Amniotic epithelial cell (primary cell): Measurements from ENCODE around the gene DDX3X.
"Not testable (repeated sequence)": the region's sequence is repeated elsewhere in the genome, so short reads cannot be mapped to it uniquely, and the experiment has no call there.

Source experiments
- DNase-seq: peaks from one replicate; pipeline ENCODE4 v3.0.0-alpha.2; 2010; ENCODE audit warnings: low read depth

Gene DDX3X

DNA sequence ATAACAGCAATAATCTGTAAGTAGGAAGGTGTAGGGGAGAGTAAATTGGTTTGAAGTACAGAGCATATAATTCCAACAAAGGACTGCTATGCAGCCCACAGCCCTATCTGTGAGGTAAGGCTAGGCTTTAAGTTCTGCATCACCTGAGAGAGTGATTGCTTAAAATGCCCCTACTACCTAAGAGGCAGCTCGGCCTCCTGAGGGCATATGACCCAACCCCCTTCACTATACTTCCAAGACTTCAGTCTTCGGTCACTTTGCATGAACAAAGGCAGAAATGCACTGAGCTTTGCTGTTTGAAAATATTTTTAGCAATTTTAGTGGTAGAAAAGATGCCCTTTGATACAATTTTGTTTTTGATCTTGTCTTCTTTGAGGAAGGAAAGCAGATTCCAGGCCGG is 4.9 kb upstream of the DDX3X start:
- no peak for DNase-seq

DNA sequence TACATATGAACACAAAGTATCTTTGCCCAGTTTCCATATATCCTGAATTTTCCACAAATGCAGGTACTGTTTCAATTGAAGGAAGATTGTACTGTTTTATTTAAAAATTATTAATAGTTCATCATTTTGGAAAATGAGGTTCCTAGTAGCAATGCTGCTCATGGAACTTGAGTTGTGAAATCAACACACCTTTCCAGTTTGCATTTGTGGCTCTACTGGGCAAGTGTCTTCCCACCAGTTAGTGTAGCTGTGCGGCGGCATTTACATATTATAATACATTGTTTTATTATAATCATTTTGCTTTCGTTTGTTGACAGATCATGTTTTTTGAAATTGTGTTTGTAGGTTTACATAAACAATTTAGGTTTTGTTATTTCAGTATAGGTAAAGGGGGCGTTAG is 2.0 kb upstream of the DDX3X start:
- DNase-seq, result no peak

DNA sequence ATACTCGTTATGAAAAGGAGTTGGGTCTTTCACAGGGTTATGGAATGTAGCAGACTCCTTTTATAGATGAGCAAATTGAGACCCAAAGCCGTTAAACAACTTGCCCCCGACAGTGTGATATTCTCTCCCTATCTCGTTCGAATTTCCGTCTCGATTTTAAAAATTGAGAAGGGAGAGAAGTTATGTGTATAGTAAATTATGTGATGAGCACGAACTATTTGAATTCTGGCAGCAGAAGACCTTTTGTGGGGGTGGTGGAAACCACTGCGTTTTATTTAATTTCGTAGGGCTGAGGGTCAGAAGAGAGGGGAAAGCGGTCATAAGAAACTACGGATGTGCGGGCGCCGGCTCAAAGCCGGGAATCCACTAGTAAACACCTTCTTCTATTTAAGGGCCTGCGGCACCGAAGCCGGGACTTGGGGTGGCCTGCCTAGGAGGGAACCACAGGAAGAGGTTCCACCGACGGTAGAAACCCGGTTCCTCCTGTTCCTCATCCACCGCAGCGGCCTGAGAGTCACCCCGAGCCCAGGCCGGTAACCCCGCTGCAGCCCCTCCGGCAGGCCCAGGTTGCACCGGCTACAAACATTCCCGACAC is 1.5 kb upstream of the DDX3X start:
- DNase-seq, result no peak

DNA sequence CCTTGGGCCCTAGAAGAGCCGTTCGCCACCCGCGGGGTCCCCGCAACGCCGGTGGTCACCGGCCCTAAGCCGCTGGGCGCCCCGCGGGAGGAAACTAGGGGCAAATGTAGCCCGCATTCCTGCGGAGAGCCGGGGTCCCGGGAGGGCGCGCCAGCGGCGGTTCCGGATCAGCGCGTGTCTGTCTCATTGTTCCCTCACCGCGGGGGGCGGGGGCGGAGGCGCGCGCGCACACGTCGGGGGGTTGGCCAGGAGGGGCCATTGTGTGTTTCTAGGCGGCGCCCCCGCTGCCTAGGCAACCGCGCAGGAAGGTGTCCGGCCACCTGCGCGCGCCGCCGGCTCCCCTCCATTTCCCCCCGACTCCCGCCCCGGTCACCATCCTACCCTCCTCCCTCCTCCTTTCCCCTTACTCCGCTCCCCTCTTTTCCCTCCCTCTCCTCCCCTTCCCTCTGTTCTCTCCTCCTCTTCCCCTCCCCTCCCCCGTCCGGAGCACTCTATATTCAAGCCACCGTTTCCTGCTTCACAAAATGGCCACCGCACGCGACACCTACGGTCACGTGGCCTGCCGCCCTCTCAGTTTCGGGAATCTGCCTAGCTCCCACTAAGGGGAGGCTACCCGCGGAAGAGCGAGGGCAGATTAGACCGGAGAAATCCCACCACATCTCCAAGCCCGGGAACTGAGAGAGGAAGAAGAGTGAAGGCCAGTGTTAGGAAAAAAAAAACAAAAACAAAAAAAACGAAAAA is 789 bp upstream of the DDX3X start:
- peak; percentile 74 for DNase-seq

DNA sequence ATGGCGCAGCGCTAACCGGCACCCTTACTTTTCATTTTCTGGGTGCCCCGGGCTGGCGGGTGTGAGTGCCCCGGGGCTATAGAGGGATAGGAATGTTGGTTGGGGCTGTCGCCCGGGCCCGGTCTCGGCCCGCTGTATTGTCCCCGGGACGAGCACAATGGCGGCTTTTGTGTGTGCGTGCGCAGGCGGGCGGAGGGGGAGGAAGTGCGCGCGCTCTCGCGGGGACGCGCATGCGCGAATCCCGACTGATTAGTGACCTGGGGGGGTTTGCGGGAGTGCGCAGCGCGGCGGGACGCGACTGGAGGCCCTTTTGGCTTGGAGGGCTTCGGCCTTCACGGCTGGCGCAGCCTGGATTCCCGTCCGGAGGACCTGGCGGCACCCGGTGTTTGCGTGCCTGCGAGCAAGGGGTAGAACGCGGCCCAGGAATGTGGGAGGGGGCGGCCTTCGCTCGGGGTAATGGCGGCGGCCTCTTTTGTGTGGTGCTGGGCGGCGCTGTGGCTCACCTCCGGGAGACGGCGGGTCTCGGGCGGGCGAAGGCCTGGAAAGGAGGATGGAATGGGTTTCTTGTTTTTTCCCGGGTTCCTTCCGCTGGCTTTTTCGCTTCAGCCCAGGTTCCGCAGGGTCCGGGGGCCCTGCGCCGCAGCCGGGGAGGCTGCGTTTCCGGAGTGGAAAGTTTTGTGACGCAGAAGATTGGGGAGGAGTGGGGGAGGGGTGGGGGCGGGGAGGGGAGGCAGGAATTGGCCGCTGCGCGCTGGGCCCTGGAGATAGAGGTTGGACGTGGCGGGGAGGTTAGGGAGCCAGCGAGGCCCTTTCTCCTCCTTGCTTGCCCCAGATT is 618 bp downstream of the DDX3X start:
- DNase-seq, result peak; percentile 49

DNA sequence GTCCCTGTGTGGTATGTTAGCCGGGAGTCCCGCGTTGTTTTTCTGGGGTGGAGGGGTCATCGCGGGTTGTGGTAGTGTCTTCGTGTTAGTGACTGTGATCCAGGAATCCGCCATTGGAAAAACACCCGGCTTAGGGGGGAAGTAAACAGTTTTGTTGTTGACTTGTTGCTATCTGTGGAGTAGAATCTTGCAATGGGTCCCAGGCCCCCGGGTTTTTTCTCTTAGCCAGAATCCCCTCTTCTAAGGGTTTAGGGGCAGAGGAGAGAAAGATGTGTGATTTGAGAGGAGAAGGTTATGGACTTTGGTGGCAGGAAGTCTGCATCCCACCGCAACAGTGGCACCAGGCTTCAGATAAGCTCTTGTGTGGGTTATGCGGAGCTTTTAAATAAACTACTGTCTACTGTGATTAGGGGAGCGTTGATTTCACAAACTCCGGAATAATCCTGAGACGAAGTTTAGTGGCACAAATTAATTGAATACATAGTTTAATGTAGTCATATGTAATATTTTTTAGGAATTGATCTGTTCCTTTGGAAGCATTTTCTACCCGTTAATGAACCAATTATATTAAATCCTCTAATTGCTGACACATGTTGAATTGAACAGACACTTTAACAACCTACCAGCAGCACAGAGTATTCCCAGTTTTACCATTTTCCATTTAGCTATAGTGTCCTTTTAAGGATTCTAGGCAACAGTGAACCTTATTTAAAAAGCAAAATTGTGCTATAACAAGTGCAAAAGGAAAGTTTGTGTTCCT is 1.4 kb downstream of the DDX3X start:
- DNase-seq, result no peak

DNA sequence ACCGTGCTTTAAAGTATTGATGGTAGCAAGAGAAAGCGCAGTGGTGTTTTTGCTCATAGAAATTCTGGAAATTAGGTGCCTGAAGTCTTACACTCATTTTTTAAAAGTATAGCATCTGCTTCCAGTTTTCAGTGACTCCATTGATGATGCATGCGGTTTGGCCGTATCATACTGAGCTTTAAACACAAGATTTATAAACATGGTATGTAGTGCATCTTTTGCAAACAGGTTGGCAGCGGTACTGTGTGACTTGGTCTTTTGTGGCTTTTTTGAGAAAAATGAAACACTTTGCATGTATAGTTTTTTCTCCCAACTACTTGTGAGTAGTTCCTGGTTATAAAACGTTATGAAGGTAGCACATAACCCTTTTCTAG is 2.0 kb downstream of the DDX3X start:
- DNase-seq, result peak; percentile 45

DNA sequence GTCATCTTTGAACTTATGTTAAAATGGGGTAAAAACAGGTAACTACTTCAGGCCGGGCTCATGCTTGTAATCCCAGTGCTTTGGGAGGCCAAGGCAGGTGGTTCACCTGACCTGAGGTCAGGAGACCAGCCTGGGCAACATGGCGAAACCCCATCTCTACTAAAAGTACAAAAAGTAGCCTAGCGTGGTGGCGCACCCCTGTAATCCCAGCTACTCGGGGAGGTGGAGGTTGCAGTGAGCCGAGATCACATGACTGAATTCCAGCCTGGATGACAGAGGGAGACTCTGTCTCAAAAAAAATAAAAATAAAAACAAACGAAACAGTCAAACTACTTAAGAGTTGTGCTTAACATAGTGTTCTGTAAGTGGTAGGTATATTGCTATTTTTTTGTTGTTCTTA is 2.5 kb downstream of the DDX3X start:
- DNase-seq, result no peak

DNA sequence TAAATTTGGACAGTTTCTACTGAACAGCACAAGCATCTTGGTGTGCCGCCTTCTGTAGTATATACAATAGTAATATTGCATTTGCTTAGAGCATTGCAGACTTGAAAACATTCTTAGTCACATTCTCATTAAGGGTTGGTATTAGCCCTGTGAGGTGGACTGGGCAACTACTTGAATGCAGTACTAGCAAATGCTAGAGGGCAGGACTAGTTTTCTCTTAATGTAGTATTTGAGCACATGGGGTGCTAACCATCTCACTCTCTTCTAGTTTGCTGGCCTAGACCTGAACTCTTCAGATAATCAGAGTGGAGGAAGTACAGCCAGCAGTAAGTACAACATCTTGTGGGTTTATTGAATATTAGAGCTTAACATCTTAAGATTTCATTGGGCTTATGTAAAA is 3.2 kb downstream of the DDX3X start:
- DNase-seq, result no peak

DNA sequence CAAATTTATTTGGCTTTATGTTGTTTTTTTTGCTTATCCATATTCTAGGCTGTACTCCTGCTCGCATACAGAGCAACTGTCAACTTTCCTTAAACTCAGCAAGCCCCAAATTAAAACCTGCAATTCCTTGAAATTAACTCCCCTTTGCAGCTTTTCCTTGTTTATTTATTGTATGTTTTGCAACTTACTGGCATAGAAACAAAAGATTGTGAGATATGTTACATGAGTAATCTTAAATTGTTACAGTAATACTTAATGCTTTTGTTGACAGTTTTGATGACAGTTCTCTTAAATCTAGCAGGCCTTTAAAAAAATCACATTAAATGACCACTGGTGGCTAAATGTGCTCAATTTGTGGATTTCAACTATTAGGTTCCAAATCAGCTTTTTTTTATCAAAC is 4.5 kb downstream of the DDX3X start:
- DNase-seq, result peak; percentile 50

DNA sequence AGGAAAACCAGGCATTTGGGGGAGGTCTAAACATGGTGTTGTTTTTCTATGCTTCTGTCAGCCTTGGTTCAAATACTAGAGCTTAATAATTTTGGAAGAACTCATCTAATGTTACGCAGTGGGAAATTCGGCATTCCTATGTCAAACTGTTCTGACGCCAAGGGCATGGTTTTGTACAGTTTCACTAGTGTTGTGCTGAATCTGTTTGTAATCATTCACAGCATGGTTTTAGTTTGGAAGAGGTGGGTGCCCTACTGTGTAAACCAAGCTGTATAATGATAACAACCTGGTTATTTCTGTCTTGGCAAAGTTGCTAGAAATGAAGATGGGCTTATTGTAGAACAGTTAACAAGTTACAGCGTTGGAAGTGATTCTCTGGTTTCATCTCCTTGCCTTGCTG is 5.2 kb downstream of the DDX3X start:
- DNase-seq, result no peak

DNA sequence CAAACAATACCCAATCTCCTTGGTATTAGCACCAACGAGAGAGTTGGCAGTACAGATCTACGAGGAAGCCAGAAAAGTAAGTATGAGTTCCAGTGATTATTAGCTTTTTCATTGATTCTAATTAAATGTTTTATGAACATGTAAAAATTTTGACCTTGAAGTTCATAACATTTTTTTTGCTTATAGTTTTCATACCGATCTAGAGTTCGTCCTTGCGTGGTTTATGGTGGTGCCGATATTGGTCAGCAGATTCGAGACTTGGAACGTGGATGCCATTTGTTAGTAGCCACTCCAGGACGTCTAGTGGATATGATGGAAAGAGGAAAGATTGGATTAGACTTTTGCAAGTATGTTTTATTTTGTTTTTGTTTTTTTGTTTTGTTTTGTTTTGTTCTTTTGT is 10.1 kb downstream of the DDX3X start:
- no peak for DNase-seq

DNA sequence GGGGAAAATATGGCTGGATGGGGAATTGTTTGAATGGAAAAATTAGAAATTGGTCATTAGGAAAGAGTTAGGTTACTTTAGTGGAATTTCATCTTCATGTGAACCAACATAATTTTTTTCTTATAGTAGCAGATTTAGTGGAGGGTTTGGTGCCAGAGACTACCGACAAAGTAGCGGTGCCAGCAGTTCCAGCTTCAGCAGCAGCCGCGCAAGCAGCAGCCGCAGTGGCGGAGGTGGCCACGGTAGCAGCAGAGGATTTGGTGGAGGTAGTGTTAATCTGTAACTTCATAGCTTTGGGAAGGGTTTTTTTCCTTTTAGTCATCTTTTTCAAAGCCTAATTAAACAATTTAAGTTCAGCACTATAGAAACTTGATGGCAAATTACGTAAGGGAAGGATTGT is 13.2 kb downstream of the DDX3X start:
- DNase-seq, result no peak

DNA sequence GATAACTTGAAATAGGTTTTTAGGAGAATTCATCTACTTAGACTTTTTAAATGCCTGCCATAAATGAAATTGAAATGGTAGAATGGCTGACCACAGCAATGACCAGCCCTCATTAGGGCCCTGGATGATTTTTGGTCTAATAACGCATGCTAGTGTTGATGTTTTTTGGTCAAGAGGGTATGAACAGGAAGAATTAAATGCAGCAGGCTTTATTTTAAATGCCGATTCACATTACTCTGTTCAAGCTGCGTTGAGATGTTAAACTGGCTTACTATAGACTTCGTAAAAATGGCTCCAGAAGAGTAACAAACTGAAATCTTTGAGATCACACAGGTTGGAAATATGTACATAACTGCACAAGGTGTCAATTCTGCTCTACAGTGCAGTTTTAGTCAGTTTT is 14.6 kb downstream of the DDX3X start:
- no peak for DNase-seq

DNA sequence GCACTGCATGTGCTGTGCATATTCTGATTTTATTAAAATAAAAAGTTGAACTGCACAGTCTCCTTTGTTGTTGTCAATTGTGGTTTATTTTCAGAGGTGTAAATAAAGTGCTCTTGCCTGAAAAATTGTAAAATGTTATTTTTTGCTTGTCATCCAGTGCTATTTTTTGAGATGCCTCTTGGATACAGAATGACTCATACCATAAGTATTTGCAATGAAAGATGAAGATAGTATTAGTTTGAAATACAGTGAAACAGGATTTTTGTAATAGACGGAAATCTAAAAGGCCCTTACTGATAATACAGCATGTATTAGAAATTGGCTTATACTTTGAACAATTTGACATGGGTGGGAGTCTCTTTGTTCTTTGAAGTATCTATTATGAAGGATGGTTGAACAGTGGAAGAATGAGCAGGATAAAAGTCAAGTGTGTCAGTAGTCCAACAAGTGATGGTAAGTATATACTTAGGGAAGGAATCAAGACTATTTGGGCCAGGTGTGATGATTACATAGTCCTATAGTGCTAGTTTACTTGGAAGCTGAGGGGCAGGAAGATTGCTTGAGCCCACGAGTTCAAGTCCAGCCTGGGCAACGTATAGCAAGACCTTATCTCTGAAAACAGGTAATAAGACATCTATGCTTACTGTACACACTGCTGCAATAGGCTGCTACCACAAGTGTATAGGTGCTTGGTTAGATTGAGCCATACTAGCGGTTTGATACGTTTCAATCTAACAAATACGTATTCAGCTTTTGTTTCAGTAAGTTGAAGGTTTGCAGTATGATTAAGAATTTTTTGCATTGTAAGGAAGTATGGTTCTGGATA is 16.4 kb downstream of the DDX3X start:
- no peak for DNase-seq

DNA sequence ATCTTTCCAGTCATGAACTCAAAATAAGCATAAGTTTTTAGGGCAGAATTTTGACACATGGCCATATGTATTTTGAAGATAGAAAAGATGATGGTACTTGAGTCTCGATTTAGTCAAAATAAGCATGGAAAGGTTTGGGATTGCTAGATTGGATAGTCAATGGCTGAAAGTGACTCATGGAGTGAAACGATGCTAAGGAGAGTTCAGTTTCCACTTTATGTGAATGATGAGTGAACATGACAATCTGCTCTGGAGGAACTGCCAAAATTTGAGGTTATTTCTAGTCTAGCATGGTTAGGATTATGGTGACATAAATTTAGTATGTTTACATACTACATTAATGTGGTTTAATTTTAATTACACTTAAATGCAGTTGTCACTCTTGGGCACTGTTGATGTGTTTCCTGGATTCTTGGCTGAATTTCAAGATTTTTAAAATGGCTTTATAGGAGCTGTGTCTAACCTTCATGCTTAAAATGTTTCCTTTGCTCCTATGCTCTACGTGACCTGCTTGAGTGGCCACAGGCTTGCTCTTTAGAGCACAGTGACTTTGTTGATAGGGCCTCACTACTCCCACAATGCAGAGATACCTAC is 17.1 kb downstream of the DDX3X start:
- DNase-seq, result no peak

DNA sequence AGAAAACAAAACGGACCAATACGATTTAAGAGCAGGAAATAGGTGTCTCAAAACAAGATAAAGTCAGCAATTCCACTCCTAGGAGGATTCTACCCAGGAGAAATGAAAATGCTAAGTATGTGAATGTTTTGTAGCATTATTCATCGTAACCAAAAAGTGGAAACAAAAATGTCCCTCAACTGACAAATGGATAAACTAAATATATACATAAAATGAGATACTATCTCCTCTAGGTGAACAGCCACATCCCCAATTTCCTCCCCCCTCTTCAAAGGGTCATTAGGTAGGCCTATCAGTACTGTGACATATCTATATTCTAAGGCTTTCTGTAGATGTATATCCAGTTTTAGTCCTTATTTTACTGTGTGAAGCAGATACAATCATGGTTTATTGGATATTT is 18.0 kb downstream of the DDX3X start:
- no peak for DNase-seq

DNA sequence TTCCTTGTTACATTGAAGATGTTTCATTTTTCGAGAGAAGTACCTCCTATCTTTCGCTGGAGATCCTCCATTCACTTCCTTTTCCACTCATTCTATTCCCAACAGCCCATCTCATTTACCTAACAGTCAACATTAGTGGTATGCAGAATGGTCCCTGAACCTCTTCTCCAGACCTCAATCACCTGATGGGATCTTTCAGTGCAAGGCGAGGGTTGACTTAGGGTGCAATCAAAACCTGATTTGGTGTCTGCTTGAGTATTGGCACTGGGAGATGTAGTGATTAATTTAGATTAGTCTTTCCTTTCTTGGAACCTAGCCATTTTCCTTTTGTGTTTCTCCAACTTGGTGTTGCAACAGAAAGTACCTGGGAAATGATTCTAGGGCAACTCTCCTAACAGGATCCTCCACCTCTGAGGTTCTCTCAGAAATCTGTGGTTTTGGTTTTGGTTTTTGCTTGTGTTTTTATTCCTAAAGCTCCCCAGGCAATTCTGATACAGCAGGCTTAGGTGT is 18.4 kb downstream of the DDX3X start:
- DNase-seq, result no peak

DNA sequence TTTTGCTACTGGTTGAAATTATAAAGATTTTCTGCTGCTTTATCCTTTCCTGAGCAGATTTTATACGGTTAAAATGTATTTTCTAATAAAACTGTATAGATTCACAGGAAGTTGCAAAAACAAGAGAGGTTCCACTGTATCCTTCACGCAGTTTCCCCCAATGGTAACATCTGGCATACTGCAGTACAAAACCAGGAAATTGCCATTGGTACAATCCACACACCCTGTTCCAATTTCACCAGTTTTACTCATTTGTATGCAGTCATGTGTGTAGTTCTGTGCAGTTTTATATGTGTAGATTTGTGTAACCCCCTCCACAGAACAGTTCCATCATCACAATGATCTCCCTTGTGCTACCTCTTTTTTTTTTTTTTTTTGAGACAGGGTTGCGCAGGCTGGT is 20.0 kb downstream of the DDX3X start:
- DNase-seq, result no peak

DNA sequence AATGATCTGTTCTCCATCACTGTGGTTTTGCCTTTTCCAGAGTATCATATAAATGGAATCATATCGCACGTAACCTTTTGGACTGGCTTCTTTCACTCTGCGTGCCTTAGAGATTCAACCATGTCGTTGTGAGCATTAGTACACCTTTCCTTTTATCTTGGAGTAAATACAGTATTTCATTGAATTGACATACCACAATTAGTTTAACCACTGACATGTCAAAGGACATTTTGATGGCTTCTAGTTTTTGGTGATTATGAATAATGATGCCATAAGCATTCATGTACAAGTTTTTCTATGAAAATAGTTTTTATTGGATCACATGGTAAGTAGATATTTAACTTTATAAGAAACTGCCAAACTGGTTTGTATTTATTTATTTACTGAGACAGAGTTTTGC is 35.2 kb downstream of the DDX3X start:
- DNase-seq, result no peak

DNA sequence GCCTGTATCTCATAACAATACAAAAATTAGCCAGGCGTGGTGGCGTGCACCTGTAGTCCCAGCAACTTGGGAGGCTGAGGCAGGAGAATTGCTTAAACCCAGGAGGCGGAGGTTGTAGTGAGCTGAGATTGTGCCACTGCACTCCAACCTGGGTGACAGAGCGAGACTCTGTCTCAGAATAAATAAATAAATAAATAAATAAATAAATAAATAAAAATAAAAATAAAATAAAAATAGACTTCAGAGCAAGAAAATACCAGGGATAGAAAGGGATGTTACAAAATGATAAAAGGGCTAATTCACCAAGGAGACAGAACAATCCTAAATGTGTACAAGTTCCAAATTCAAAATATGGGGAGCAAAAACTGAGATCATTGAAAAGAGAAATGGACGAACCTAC is 37.6 kb downstream of the DDX3X start:
- DNase-seq, result not testable (repeated sequence)
